Measurements from ENCODE around the gene SH3RF3.

SH3RF3 gene

DNA sequence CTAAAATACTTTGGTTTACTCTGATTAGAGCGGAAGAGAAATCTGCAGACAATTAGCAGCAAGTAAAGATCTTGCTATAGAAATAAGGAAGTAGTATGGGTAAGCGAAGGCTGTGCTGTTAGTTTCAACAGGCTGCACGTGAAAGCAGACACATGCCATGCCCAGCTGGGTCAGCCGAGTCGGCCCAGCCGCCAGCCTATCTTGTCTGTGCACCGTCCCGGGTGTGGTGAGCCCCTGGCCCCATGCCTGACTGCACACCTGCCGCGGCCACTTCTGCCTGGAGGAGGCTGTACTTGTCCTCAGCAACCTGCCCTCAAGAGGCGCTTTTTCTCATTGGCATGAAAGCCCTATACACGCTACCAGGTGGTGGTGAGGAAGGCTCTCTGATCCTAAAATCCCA is 299.3 kb downstream of the SH3RF3 start:
- peak; percentile 71 for DNase-seq

GRCh38 chr2:109428841-109429566 is 300.0 kb downstream of the SH3RF3 start:
- DNase-seq, result no peak

DNA sequence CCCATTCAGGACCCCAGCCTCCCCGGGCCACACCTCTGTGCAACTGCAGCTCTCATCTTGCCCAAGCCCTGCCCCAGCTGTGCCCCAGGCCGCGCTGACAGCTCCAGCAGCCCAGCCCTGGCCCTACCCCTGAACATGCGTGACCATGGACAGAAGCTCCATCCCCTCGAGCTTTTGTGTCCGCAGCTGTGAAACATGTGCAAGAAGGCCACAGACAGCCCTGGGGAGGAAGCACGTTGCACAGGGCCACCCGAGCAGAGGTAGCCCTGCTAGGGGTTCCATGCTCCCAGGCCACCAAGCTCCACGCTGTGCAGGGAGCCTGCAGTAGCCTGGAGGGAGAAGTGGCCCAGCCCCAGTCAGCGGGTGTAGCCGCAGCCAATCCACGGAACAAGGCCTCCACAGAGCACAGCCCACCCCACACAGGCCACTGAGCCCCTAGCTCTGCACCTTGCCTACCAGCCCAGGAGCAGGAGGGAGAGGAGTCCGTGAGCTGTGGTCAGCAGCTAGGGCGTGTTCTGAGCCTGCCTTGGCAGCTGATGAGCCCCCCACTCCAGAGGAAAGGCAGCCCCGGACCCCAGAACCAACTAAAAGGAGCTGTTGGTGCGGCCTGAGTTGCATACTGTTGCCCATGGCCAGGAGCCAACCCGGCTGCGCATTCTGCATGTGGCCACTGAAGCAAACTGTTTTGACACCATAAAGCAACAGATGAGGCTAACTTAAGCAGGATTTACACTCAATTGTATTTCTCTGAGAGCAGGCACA is 300.7 kb downstream of the SH3RF3 start:
- DNase-seq, result no peak

- no peak for DNase-seq
Measured at GRCh38 chr2:109430329-109430636, 301.3 kb downstream of the SH3RF3 start.

GRCh38 chr2:109432421-109432820 is 303.4 kb downstream of the SH3RF3 start:
- no peak for DNase-seq

- DNase-seq, result no peak
Measured at GRCh38 chr2:109433486-109433885, 304.5 kb downstream of the SH3RF3 start.

DNA sequence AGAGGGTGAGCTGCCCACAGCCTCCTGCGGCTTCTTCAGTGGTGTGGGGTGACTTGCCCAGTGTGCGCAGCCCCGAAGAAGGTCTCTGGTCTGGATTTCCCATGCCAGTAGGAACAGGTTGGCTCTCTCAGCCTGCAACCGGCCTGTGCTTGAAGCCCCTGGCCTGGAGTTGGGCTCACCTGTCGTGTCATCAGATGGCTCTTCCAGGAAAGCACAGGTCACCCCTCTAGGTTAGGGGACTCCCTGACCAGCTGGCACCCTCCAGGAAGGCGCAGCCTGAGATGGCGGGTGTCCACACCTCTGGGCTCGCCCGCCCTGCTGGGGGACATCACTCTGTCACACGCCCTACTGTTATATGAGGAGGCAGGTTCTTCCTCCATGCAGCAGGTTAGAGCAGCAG is 304.9 kb downstream of the SH3RF3 start:
- no peak for DNase-seq

DNA sequence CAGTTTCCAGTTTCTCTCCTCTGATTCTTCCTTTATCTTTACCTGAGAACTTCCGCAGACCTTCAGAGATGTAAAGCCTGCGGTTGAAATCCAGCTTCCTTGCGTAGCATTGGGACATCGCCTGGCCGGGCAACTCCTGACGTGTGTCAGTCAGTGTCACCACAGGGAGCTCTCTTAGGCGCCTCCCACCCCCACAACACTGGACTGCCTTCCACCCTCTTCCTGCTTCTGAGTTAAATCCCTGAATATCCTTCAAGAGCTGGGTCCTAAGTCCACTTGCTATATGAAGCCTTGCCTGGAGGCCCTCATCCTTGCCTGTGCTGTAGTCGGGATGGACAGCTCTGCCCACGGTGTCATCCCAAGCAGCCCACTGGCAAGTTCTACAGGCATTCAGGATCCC is 305.3 kb downstream of the SH3RF3 start:
- DNase-seq, result no peak

DNA sequence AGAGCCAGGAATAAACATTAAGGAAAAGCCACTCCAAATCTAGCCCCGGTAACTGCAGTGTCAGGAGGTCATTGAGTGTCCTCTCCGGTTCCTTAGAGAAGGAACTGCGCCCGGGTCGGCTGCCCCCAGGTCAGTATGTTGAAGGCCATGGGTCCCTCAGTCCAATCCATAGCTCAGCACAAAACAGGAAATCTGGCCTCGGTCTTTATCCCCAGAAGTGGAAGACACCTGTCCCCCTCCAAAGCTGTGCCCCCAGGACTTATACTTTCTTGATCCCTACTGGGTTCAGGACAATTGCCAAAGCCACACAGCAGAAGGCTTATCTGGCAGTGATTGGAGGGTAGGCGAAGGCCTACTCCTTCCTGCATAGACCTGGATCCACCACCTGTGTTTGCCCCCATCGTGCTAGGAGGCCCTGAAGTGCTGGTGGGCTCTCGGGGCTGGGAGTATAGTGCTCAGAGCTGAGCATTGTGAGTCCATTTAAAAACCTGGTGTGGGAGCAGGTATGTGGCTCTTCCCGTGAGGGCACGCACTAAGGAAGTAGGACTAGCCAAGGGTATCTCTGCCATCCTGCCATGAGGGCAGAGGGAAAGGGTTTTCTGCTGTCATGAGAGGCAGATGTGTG is 306.2 kb downstream of the SH3RF3 start:
- no peak for DNase-seq

DNA sequence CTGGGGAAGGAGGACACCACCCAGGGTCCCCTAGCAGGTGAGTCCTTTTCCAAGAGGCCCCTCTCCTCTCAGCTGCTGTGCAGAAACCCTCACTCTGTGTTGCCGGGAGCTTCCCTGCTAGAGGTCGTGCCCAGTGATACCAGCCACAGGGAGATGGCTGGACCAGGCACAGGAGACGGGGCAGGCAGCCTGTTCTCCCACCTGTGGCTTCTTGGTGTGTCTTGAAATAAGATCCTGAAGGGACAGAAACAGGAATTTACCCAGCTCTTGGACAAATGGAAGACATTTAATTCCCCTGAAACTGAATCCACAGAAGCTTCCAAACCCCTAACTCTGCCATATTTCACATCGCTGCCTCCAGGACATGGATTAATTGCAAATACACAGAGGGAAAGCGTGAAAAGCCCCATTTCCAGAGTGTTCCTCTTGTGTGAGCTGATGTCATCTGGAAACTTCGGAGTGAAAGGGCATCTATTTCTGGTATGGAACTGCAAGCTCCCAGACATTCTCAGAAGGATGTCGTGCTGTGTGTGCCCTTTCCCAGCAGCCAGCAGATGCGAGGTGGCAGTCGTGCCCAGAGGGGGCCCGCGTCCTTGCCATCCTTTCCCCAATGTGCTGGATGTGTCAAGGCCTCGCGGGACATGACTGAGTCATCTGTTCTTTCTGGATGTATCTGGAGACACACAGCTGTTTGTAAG is 307.0 kb downstream of the SH3RF3 start:
- DNase-seq, result no peak

DNA sequence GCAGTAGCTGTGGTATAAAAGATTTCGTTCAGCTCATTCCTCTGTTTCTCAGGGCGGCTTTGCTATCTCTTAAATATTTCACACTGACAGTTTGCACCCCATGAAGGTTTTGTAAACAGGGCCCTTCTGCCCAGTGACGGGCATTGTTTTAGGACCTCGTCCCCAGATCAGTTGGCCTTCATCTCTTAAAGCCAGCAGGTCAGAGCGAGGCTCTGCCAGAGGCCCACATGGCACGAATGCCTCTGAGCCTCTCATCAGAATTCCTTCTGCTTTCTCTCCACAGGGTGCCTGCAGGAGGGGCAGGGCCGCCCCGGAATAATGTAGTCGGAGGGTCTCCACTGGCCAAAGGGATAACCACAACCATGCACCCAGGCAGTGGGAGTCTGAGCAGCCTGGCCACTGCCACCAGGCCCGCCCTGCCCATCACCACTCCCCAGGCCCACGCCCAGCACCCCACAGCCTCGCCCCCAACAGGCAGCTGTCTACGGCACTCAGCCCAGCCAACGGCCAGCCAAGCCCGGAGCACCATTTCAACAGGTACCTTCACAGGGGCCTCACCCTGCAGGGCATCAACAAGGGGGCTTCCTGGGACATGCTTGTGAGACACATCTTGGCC is 307.7 kb downstream of the SH3RF3 start:
- no peak for DNase-seq

- no peak for DNase-seq
Measured at GRCh38 chr2:109437325-109438090, 308.5 kb downstream of the SH3RF3 start.

- no peak for DNase-seq
Measured at GRCh38 chr2:109438146-109438545, 309.1 kb downstream of the SH3RF3 start.

DNA sequence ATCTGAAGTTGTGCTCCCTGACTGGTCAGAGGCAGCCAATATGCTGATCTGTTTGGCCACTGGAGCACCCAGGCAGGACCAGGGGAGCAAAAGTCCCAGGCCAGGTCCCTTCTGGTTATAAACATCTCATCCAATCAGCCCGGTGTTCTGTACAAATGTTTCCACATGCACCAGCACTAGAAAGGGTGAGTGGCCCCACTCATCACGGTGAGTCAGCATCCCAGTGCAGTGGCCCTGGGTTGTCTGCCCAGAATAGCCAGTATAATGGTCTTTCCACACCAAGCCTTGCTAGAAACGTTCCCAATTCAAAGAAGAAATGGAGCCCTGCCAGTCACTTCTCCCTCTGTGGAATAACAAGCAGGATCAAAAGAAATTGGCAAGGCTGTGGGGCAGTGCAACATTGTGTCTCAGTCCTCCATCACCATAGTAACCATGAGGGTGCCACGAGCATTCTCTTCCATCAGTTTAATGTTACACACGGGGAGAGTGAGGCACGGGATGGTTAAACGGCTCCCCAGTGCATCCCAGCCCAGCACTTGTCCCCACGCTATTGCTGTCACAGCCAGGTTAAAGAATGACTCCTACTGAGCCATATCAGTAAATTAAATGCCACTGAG is 309.9 kb downstream of the SH3RF3 start:
- DNase-seq, result peak; percentile 19

GRCh38 chr2:109439390-109439786 is 310.4 kb downstream of the SH3RF3 start:
- no peak for DNase-seq

DNA sequence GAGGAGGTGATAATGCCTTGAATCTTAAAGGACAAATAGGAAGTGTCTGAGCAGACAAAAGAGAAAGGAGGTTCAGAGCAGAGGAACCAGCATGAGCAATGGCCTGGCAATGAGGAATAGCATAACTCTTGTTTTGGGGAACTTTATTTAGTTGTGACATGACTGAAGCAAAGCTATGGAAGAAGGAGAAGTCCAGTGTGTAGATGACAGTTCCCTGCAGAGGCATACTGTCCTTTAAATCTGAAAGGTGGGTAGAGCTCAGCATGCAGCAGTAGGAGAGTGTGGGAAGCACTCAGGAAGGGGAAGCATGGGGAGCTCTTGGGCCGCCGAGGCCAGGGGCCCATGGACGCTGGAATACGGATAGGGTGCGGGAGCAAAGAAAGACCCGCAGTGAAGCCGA is 311.0 kb downstream of the SH3RF3 start:
- DNase-seq, result peak; percentile 64

DNA sequence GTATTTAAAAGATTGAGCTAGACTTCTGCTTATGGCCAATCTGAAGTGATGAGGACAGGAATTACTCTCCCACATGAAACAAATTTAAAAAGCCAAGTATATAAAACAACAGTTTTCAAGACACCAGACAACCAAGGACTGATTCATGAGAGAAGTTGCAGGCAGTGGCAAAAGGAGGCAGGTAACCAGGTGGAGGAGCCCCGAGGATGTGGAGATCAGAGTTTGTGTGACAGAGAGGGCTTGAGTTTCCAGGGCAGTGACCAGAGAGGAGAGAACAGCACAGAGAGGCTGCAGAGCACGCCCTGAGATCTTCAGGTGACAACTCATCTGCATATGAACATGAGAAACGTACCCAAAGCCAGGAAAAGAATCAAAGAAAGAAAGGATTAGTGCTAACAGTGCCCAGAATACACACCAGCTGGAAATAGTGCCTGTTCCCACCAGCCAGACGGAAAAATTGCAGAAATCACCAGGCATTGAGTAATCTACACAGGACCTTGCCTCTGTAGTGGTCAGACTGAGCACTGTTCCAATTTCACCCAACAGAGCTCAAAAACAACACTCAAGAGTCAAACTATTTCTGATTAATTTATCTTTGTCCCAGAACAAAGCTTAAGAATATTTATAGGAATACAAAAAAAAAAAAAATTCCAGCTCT is 311.6 kb downstream of the SH3RF3 start:
- peak; percentile 18 for DNase-seq

DNA sequence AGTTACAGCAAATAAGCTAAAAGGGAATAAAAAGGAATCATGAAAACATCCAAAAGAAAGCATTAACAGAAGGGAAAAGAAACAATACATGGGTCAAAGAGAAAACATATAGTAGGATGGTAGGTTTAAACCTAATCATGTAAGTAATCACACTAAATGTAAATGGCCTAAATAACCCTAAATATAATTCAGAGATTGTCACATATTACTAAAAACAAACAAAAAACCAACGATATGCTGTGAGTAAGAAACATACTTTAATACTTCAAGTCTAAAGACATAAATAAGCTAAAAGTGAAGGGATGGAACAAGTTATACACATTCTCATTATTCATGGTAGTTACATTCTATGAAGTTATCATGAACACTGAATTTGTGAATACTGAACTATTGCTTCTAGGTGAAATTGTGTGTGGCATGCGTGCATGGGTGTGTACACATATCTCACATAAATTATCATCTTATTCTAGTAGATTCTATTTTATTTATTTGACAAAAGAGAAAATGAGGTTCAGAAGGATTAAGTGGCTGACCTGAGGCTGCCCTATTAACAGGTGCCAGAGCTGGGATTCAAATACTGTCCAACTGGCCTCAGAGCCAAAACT is 313.8 kb downstream of the SH3RF3 start:
- no peak for DNase-seq

GRCh38 chr2:109444916-109445315 is 315.9 kb downstream of the SH3RF3 start:
- DNase-seq, result no peak

DNA sequence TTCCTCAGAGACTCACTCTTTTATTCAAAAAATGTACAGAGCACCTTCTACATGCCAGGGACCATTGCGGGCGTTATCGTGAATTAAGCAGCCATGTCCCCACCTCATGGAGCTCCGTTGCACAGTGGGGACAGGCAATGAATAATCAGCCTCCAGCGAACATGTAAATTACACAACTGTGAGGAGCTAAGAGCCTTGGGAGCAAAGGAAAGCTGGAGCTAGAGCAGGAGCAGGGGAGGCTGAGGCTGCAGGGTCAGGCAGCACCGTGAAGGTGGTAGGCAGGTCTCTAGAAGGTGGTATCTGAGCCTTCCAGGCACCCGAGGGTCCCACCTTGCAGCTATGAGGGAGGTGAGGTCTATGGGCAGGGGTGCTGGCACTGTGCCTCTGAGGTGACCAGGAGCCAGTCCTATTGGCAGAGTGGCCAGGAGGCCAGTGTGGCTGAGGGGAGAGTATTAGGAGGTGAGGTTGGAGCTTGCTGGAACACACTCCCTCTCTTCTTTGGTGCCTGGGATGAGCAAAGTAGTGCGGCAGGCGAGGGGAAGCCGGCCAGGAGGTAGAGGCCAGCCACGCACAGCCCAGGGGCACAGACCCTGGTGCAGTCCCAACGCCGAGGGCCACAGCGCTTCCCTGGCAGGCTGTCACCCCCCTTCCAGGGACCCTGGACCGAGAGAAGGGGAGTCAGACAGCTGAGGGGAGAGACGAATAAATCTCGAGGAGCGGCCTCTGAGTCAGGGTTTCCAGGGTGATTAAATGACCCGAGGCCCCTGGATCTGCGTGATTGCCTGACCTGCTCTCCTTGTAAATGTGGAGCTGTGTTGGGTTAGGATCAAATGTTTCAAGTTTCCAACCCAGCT is 317.5 kb downstream of the SH3RF3 start:
- no peak for DNase-seq

Measured in MV-4-11 (cell line).